MM.1S (cell line): ENCODE data around the gene TMEM200A.

Experiments
- DNase-seq: peaks from one replicate; pipeline ENCODE4 v3.0.0-alpha.2; 2015
- H2AFZ ChIP-seq: fragments of 300-600 bp; sonication (generic); 2 replicates; pipeline ENCODE4 v1.6.0; 2016; ENCODE audit warnings: antibody characterized with exemption, low read length
- H3F3A ChIP-seq: fragments of 300-600 bp; sonication (generic); 2 replicates; pipeline ENCODE4 v1.6.1; 2016; ENCODE audit warnings: mild to moderate bottlenecking, antibody characterized with exemption, low read length, moderate library complexity, mixed read lengths; ENCODE audit not compliant: insufficient read depth
- H3K27ac ChIP-seq: fragments of 300-600 bp; sonication (generic); 2 replicates; pipeline ENCODE4 v1.5.1; 2016; ENCODE audit warnings: mild to moderate bottlenecking, low read length
- H3K27me3 ChIP-seq: fragments of 300-600 bp; sonication (generic); replicated peaks from 2 replicates; pipeline ENCODE4 v1.6.0; 2016; ENCODE audit warnings: low read length; ENCODE audit not compliant: insufficient read depth
- H3K36me3 ChIP-seq: fragments of 300-600 bp; sonication (generic); replicated peaks from 2 replicates; pipeline ENCODE4 v1.6.1; 2016; ENCODE audit warnings: mild to moderate bottlenecking, low read length, mixed read lengths; ENCODE audit not compliant: insufficient read depth
- H3K4me1 ChIP-seq: fragments of 300-600 bp; sonication (generic); 2 replicates; pipeline ENCODE4 v1.6.1; 2016; ENCODE audit warnings: low read length, mixed read lengths
- H3K4me2 ChIP-seq: fragments of 300-600 bp; sonication (generic); 2 replicates; pipeline ENCODE4 v1.6.0; 2016; ENCODE audit warnings: low read depth, low read length
- H3K4me3 ChIP-seq: fragments of 300-600 bp; sonication (generic); 2 replicates; pipeline ENCODE4 v1.5.1; 2016; ENCODE audit warnings: low read length, mixed read lengths
- H3K79me2 ChIP-seq: fragments of 300-600 bp; sonication (generic); 2 replicates; pipeline ENCODE4 v1.6.1; 2016; ENCODE audit warnings: mixed run types, low read length, mixed read lengths
- H3K9ac ChIP-seq: fragments of 300-600 bp; sonication (generic); 2 replicates; pipeline ENCODE4 v1.6.1; 2016; ENCODE audit warnings: low read length, mixed read lengths
- H3K9me2 ChIP-seq: fragments of 300-600 bp; sonication (generic); replicated peaks from 2 replicates; pipeline ENCODE4 v1.6.1; 2016; ENCODE audit warnings: mild to moderate bottlenecking, low read length, mixed read lengths; ENCODE audit not compliant: insufficient read depth
- H3K9me3 ChIP-seq: fragments of 300-600 bp; sonication (generic); replicated peaks from 2 replicates; pipeline ENCODE4 v1.6.1; 2016; ENCODE audit warnings: mild to moderate bottlenecking, low read length, mixed read lengths; ENCODE audit not compliant: insufficient read depth
- H4K20me1 ChIP-seq: fragments of 300-600 bp; sonication (generic); 2 replicates; pipeline ENCODE4 v1.6.1; 2016; ENCODE audit warnings: mild to moderate bottlenecking, low read length, moderate library complexity, mixed read lengths; ENCODE audit not compliant: insufficient read depth
- EZH2 ChIP-seq: fragments of 300-600 bp; sonication (generic); optimal IDR thresholded peaks from 2 replicates; pipeline ENCODE3; 2017; ENCODE audit warnings: low read depth, mild to moderate bottlenecking, antibody characterized with exemption, low read length, mixed read lengths
- EZH2phosphoT487 ChIP-seq: fragments of 300-600 bp; sonication (generic); IDR thresholded peaks from 2 replicates; pipeline ENCODE4 v1.6.1; 2018; ENCODE audit warnings: antibody characterized with exemption, low read length
- TF ChIP-seq, protein P1 (sequence below): fragments of 300-600 bp; sonication (generic); IDR thresholded peaks from 2 replicates; pipeline ENCODE4 v1.5.1; 2016; ENCODE audit warnings: antibody characterized with exemption, low read length, mixed read lengths

The TMEM200A gene

DNA sequence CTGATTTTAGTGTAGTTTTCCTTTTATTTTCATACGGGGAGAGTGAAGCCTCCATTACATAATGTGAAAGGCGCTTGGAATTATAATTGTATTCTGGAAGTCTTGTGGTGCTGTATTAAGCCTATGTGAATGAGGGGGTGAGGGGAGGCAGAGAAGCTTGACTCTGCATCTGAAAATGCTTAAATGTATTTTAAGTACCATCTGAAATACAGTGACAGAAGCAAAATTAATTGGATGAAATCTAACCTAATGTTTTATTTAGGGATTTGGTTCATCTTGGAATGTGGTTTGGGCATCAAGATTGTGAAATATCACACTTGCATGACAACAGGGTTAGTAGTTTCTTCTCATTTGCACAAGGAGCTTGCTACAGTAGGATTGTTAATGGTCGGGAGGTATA lies 41.2 kb downstream of the TMEM200A start:
- Histone ChIP-seq H3K36me3 (no peaks in the 10 kb centered on the region), H3K9me3 (no peaks in the 10 kb centered on the region), H3K79me2 (no peaks in the 10 kb centered on the region), H4K20me1 (no peaks in the 10 kb centered on the region), H3K4me3 (no peak overlapping the region), H3K9ac (no peak overlapping the region), H3K4me2 (no peak overlapping the region), H3K9me2 (no peaks in the 10 kb centered on the region), H2AFZ (no peak overlapping the region), H3K27me3 (no peaks in the 10 kb centered on the region), H3K4me1 (no peaks in the 10 kb centered on the region), H3F3A (no peaks in the 10 kb centered on the region), H3K27ac (no peak overlapping the region)
- TF ChIP-seq EZH2 (no peak), EZH2phosphoT487 (no peak)
- TF ChIP-seq, protein P1, sequence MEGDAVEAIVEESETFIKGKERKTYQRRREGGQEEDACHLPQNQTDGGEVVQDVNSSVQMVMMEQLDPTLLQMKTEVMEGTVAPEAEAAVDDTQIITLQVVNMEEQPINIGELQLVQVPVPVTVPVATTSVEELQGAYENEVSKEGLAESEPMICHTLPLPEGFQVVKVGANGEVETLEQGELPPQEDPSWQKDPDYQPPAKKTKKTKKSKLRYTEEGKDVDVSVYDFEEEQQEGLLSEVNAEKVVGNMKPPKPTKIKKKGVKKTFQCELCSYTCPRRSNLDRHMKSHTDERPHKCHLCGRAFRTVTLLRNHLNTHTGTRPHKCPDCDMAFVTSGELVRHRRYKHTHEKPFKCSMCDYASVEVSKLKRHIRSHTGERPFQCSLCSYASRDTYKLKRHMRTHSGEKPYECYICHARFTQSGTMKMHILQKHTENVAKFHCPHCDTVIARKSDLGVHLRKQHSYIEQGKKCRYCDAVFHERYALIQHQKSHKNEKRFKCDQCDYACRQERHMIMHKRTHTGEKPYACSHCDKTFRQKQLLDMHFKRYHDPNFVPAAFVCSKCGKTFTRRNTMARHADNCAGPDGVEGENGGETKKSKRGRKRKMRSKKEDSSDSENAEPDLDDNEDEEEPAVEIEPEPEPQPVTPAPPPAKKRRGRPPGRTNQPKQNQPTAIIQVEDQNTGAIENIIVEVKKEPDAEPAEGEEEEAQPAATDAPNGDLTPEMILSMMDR: no peak
- DNase-seq: no peak

GRCh38 chr6:130409418-130410100 lies 43.7 kb downstream of the TMEM200A start:
- no peaks in the 10 kb centered on the region for H3K9me2 ChIP-seq
- no peaks in the 10 kb centered on the region for H4K20me1 ChIP-seq
- H3K27me3 ChIP-seq: no peaks in the 10 kb centered on the region
- no peaks in the 10 kb centered on the region for H3F3A ChIP-seq
- H3K4me3 ChIP-seq: no peak overlapping the region
- no peak overlapping the region for H2AFZ ChIP-seq
- no peak overlapping the region for H3K9ac ChIP-seq
- H3K4me2 ChIP-seq: no peak overlapping the region
- DNase-seq: no peak
- no peaks in the 10 kb centered on the region for H3K36me3 ChIP-seq
- no peaks in the 10 kb centered on the region for H3K79me2 ChIP-seq
- H3K27ac ChIP-seq: no peak overlapping the region
- no peaks in the 10 kb centered on the region for H3K9me3 ChIP-seq
- no peak for TF ChIP-seq EZH2
- TF ChIP-seq EZH2phosphoT487: no peak
- TF ChIP-seq, protein P1: no peak
- H3K4me1 ChIP-seq: no peaks in the 10 kb centered on the region

- H3K27ac ChIP-seq: no peak overlapping the region
- H3K9ac ChIP-seq: no peak overlapping the region
- no peaks in the 10 kb centered on the region for H3F3A ChIP-seq
- no peaks in the 10 kb centered on the region for H3K27me3 ChIP-seq
- H3K4me2 ChIP-seq: no peak overlapping the region
- no peaks in the 10 kb centered on the region for H3K9me3 ChIP-seq
- TF ChIP-seq EZH2: no peak
- TF ChIP-seq, protein P1: no peak
- no peak for TF ChIP-seq EZH2phosphoT487
- H3K9me2 ChIP-seq: no peaks in the 10 kb centered on the region
- H4K20me1 ChIP-seq: no peaks in the 10 kb centered on the region
- H3K79me2 ChIP-seq: no peaks in the 10 kb centered on the region
- H2AFZ ChIP-seq: no peak overlapping the region
- no peak overlapping the region for H3K4me3 ChIP-seq
- no peaks in the 10 kb centered on the region for H3K36me3 ChIP-seq
- no peak for DNase-seq
- H3K4me1 ChIP-seq: no peaks in the 10 kb centered on the region
Observed at GRCh38 chr6:130411481-130411880, 45.7 kb downstream of the TMEM200A start.
